SK-N-SH treated with all-trans-retinoic acid at 6 μM for 48 hours (cell line): Measurements from ENCODE around the gene CNGB1.

Experiments used
- ATAC-seq: fragments of 200-7000 bp; cut with Tn5 transposase; 3 replicates; pipeline ENCODE4 v1.9.1; 2020; ENCODE audit warnings: mild to moderate bottlenecking, moderate library complexity
- ARNTL ChIP-seq: fragments of 450-650 bp; formaldehyde crosslinking; IDR thresholded peaks from 2 replicates; pipeline ENCODE4 v1.5.0; 2020; ENCODE audit warnings: low read depth, mild to moderate bottlenecking, moderate library complexity, borderline replicate concordance
- BACH2 ChIP-seq: fragments of 250-450 bp; sonication (Bioruptor Pico); IDR thresholded peaks from 2 replicates; pipeline ENCODE4 v1.9.0; 2021; ENCODE audit warnings: mild to moderate bottlenecking, borderline replicate concordance
- CREB5 ChIP-seq: fragments of 250-450 bp; sonication (Bioruptor Pico); IDR thresholded peaks from 2 replicates; pipeline ENCODE4 v1.5.1; 2020; ENCODE audit warnings: low read depth, mild to moderate bottlenecking, moderate library complexity
- CSRNP3 ChIP-seq: fragments of 250-450 bp; sonication (Bioruptor Pico); IDR thresholded peaks from 2 replicates; pipeline ENCODE4 v1.5.1; 2021; ENCODE audit warnings: mild to moderate bottlenecking, moderate library complexity
- ESRRG ChIP-seq: fragments of 250-450 bp; sonication (Bioruptor Pico); IDR thresholded peaks from 2 replicates; pipeline ENCODE4 v1.6.1; 2021; ENCODE audit warnings: mild to moderate bottlenecking
- GLIS3 ChIP-seq: fragments of 250-450 bp; sonication (Bioruptor Pico); IDR thresholded peaks from 2 replicates; pipeline ENCODE4 v1.5.0; 2020; ENCODE audit warnings: mild to moderate bottlenecking, moderate library complexity
- ISL1 ChIP-seq: fragments of 250-450 bp; sonication (Bioruptor Pico); IDR thresholded peaks from 2 replicates; pipeline ENCODE4 v2.1.2; 2022; ENCODE audit warnings: mild to moderate bottlenecking, moderate library complexity
- OSR1 ChIP-seq: fragments of 250-450 bp; sonication (Bioruptor Pico); IDR thresholded peaks from 2 replicates; pipeline ENCODE4 v1.8.0; 2022; ENCODE audit warnings: moderate library complexity, mild to moderate bottlenecking, inconsistent platforms
- RARB ChIP-seq: fragments of 250-450 bp; sonication (Bioruptor Pico); IDR thresholded peaks from 2 replicates; pipeline ENCODE4 v1.8.0; 2021; ENCODE audit warnings: mild to moderate bottlenecking, moderate library complexity
- TCF4 ChIP-seq: fragments of 250-450 bp; sonication (Bioruptor Pico); IDR thresholded peaks from 2 replicates; pipeline ENCODE4 v1.8.0; 2021; ENCODE audit warnings: mild to moderate bottlenecking, moderate library complexity, borderline replicate concordance
- TOX ChIP-seq: fragments of 250-450 bp; sonication (Bioruptor Pico); IDR thresholded peaks from 2 replicates; pipeline ENCODE4 v1.8.0; 2021; ENCODE audit warnings: mild to moderate bottlenecking, moderate library complexity, borderline replicate concordance
- TSHZ2 ChIP-seq: fragments of 250-450 bp; sonication (Bioruptor Pico); IDR thresholded peaks from 2 replicates; pipeline ENCODE4 v1.5.0; 2020; ENCODE audit warnings: mild to moderate bottlenecking, moderate library complexity
- ZFP3 ChIP-seq: fragments of 250-450 bp; sonication (Bioruptor Pico); IDR thresholded peaks from 2 replicates; pipeline ENCODE4 v1.5.0; 2020; ENCODE audit warnings: mild to moderate bottlenecking, moderate library complexity
- ZNF70 ChIP-seq: fragments of 450-650 bp; formaldehyde crosslinking; IDR thresholded peaks from 2 replicates; pipeline ENCODE4 v1.5.0; 2020; ENCODE audit warnings: mild to moderate bottlenecking, moderate library complexity
- ZNF8 ChIP-seq: fragments of 450-650 bp; formaldehyde crosslinking; IDR thresholded peaks from 2 replicates; pipeline ENCODE4 v1.5.0; 2020; ENCODE audit warnings: mild to moderate bottlenecking, moderate library complexity
- TF ChIP-seq, protein P1 (sequence below): fragments of 250-450 bp; sonication (Bioruptor Pico); IDR thresholded peaks from 2 replicates; pipeline ENCODE4 v1.8.0; 2020; ENCODE audit warnings: mild to moderate bottlenecking, moderate library complexity, borderline replicate concordance
- TF ChIP-seq, protein P2 (sequence below): fragments of 250-450 bp; sonication (Bioruptor Pico); IDR thresholded peaks from 2 replicates; pipeline ENCODE4 v1.8.0; 2021; ENCODE audit warnings: low read depth, mild to moderate bottlenecking, moderate library complexity, borderline replicate concordance

CNGB1 gene

GRCh38 chr16:57992084-57992483, 21.2 kb upstream of the CNGB1 start:
- TF ChIP-seq, protein P1, sequence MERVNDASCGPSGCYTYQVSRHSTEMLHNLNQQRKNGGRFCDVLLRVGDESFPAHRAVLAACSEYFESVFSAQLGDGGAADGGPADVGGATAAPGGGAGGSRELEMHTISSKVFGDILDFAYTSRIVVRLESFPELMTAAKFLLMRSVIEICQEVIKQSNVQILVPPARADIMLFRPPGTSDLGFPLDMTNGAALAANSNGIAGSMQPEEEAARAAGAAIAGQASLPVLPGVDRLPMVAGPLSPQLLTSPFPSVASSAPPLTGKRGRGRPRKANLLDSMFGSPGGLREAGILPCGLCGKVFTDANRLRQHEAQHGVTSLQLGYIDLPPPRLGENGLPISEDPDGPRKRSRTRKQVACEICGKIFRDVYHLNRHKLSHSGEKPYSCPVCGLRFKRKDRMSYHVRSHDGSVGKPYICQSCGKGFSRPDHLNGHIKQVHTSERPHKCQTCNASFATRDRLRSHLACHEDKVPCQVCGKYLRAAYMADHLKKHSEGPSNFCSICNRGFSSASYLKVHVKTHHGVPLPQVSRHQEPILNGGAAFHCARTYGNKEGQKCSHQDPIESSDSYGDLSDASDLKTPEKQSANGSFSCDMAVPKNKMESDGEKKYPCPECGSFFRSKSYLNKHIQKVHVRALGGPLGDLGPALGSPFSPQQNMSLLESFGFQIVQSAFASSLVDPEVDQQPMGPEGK (CRISPR knock-in tag), result no peak
- no peak for TF ChIP-seq ARNTL (CRISPR knock-in tag)
- TF ChIP-seq, all 23 proteins: peak for 0
- ATAC-seq, result no peak

- TF ChIP-seq ZNF8, result no peak
- TF ChIP-seq TSHZ2 (CRISPR knock-in tag), result no peak
- TF ChIP-seq BACH2, result no peak
- no peak for TF ChIP-seq CSRNP3 (CRISPR knock-in tag)
- no peak for TF ChIP-seq ZNF70 (CRISPR knock-in tag)
- no peak for ATAC-seq
Observed at GRCh38 chr16:57991551-57992059, 20.7 kb upstream of the CNGB1 start.

GRCh38 chr16:57988929-57989328, 18.0 kb upstream of the CNGB1 start:
- TF ChIP-seq CREB5 (CRISPR knock-in tag) (no peak), TSHZ2 (CRISPR knock-in tag) (no peak), OSR1 (CRISPR knock-in tag) (no peak), ZNF70 (CRISPR knock-in tag) (no peak), RARB (CRISPR knock-in tag) (no peak), TOX (CRISPR knock-in tag) (no peak), ISL1 (no peak)

GRCh38 chr16:57987441-57988177, 16.7 kb upstream of the CNGB1 start:
- ATAC-seq, result no peak
- TF ChIP-seq ESRRG (no peak), GLIS3 (no peak), ZNF8 (no peak), ISL1 (no peak), OSR1 (CRISPR knock-in tag) (no peak), TOX (CRISPR knock-in tag) (no peak), ZFP3 (CRISPR knock-in tag) (no peak), TCF4 (CRISPR knock-in tag) (no peak)
- TF ChIP-seq, protein P2, sequence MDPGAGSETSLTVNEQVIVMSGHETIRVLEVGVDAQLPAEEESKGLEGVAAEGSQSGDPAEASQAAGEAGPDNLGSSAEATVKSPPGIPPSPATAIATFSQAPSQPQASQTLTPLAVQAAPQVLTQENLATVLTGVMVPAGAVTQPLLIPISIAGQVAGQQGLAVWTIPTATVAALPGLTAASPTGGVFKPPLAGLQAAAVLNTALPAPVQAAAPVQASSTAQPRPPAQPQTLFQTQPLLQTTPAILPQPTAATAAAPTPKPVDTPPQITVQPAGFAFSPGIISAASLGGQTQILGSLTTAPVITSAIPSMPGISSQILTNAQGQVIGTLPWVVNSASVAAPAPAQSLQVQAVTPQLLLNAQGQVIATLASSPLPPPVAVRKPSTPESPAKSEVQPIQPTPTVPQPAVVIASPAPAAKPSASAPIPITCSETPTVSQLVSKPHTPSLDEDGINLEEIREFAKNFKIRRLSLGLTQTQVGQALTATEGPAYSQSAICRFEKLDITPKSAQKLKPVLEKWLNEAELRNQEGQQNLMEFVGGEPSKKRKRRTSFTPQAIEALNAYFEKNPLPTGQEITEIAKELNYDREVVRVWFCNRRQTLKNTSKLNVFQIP, result no peak
- TF ChIP-seq, protein P1 (CRISPR knock-in tag), result no peak

More at GRCh38 chr16:57988929-57989328, 18.0 kb upstream of the CNGB1 start:
- no peak for ATAC-seq
